Omental fat pad (tissue), 4 donors: ENCODE results near the gene XCR1. TPM values are rescaled to one million over a fixed set of nuclear protein-coding genes. Genes with fewer than 3 reads are reported as not detected.

Experiments
- ATAC-seq: fragments of 150-250 bp; one replicate; pipeline ENCODE4 v1.9.1; 2016; ENCODE audit warnings: mild to moderate bottlenecking, moderate library complexity; ENCODE audit not compliant: low FRiP score
- DNase-seq: peaks from one replicate; pipeline ENCODE4 v3.0.0-alpha.2; 2019; ENCODE audit warnings: low spot score
- total RNA-seq, 4 donors: library from RNA; depleted of rRNA; stranded (reverse); fragments of >200 nt; gene quantifications; one replicate each; pipeline ENCODE4 v1.1.0, GENCODE V29; 2016
- TF ChIP-seq, protein P1 (sequence below), 3 donors: fragments of 450-650 bp; IDR thresholded peaks; one replicate each; pipeline ENCODE4 v1.5.1; 2016 to 2017; ENCODE audit warnings: antibody characterized with exemption in 3 of 3, mild to moderate bottlenecking in 3 of 3, moderate library complexity in 2 of 3

XCR1 gene
- total RNA-seq, 4 donors from 2014 or later: 0.06 to 0.12 (median 0.09) TPM; not detected in 1

- DNase-seq (no peak), ATAC-seq (peak; percentile 63)
- TF ChIP-seq, protein P1, sequence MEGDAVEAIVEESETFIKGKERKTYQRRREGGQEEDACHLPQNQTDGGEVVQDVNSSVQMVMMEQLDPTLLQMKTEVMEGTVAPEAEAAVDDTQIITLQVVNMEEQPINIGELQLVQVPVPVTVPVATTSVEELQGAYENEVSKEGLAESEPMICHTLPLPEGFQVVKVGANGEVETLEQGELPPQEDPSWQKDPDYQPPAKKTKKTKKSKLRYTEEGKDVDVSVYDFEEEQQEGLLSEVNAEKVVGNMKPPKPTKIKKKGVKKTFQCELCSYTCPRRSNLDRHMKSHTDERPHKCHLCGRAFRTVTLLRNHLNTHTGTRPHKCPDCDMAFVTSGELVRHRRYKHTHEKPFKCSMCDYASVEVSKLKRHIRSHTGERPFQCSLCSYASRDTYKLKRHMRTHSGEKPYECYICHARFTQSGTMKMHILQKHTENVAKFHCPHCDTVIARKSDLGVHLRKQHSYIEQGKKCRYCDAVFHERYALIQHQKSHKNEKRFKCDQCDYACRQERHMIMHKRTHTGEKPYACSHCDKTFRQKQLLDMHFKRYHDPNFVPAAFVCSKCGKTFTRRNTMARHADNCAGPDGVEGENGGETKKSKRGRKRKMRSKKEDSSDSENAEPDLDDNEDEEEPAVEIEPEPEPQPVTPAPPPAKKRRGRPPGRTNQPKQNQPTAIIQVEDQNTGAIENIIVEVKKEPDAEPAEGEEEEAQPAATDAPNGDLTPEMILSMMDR (IDR thresholded peaks at IDR 0.05): no peak
These were observed 45.8 kb downstream of the XCR1 start for GRCh38 chr3:45981346-45982074.

DNA sequence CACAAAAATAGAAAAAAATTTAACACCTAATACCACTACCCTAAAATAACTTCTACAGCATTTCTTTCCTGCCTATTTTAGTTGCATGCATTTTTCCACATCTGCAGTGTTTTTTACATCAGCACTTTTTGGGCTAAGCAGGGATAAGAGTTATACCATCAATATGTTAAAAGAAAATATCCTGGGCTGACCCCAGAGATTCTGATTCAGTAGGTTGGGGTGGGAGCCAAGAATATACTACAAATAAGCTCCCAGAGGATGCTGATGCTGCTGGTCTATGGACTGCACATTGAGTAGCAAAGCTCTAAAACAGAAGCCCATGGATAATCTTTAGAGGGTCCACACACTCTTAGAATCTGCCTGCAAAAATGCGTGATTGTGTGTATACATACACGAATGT, 46.5 kb downstream of the XCR1 start:
- TF ChIP-seq, protein P1 (IDR thresholded peaks at IDR 0.05): no peak
- no peak for ATAC-seq
- DNase-seq: no peak

DNA sequence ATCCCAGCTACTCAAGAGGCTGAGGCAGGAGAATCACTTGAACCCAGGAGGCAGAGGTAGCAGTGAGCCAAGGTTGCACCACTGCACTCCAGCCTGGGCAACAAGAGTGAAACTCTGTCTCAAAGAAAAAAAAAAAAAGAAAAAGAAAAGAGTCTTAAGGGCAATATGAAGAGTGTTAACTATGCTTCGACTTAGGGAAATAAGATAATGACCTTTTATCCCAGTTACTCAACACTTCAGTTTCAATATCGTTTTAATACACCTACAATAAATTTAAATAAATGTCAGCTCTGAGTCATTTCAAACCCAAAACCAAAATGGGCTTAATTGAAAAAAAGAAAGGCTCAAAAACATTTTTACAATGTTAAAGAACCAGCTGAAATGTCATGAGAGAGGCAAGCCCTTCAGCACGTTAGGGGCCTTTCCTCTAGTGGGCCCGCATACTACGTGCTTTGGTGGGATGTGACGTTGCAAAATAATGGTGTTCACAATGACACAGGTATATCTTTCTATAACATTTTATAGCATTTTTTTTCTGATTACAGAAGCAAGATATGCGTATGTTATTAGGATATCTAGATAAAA, 47.0 kb downstream of the XCR1 start:
- ATAC-seq (no peak), DNase-seq (no peak)
- TF ChIP-seq, protein P1 (IDR thresholded peaks at IDR 0.05): no peak

DNA sequence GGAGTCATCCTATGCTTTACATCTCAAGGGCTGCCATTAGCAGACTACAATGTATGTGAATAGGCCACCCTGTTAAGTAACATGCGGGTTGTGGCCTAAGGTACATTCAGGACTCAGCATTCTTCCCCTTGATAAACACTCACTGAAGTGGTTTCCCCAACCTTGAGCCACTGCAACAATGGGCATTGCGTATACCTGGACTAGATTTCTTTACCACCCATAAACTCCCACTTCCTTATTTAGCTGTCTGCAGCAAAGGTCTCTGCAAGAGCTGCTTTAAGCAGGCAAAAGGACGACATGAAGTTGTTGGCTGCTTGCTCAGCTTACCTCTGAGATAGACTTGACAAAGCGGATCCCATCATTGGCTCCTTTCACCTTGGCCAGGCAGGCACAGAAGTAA, 47.9 kb downstream of the XCR1 start:
- DNase-seq: no peak
- no peak for ATAC-seq
- TF ChIP-seq, protein P1 (IDR thresholded peaks at IDR 0.05): no peak

- no peak for DNase-seq
- TF ChIP-seq, protein P1 (IDR thresholded peaks at IDR 0.05): no peak
- no peak for ATAC-seq
These were observed 49.1 kb downstream of the XCR1 start for GRCh38 chr3:45978006-45978761.

DNA sequence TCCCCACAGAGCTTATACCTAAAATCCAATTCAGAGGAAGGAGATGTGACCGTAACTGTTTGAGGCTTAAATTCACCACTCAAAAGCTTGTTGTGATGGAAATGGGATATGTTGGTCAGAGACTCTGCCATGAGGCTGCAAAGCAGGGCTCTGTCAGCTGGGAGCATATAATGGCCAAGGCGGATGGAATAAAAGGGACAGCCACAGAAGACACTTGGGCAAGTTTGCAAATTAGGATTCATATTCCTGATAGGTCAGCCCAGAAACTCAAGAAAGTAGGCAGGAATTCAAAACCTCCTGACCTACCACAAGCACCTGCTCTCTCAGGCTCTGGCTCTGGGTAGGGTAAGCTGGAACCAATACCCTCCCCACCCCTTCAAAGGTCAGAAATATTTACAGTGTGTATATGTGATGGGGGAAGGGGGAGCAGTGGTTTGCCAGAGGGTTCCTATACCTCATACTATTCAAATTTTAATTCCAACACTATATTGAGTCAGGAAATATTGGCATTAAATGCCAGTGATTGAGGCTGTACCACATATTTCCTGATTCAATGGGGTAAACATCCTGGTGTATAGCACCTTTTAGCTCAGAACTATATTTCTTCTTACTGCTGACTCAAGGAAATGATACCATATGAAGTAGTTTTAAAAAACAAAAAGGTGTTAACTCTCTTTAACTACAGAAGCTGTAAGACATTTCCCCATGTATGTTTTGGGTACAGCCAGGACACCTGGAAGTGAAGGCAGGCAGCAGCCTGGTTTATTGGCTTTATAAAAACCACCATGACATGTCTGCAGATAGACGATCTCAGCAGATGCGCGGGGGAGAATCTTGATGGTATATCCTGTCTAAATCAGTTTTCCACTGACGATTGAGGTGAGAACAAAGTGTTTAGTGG, 50.8 kb downstream of the XCR1 start:
- ATAC-seq: no peak
- DNase-seq: no peak
- TF ChIP-seq, protein P1 (IDR thresholded peaks at IDR 0.05): no peak
